HEK293 (cell line): ENCODE results near the gene RETREG3.

Source experiments
- CTCF ChIA-PET: fragments of 350-600 bp; formaldehyde crosslinking; extraction: SDS; loops from one replicate; lab custom pipeline; 2021; ENCODE audit warnings: antibody characterized with exemption; lab: Yijun Ruan, JAX
- POLR2A ChIA-PET: fragments of 300-600 bp; formaldehyde crosslinking; extraction: SDS; loops from one replicate; lab custom pipeline; 2020; ENCODE audit warnings: antibody characterized with exemption, inconsistent platforms; lab: Yijun Ruan, JAX
- H3K27ac ChIP-seq: fragments of 200-500 bp; sonication (Bioruptor generic); 2 replicates; pipeline ENCODE4 v1.5.1; 2014; ENCODE audit warnings: low read depth, low read length, control low read depth, inconsistent platforms; ENCODE audit errors: extremely low read depth
- H3K36me3 ChIP-seq, 2 experiments: fragments of 200-500 bp in 1 of 2; sonication (Bioruptor generic) in 1 of 2; 1 replicate in 1 of 2; 2 replicates in 1 of 2; pipeline ENCODE4 v1.5.1; 2014 to 2017; ENCODE audit warnings: inconsistent platforms in 2 of 2, low read length in 2 of 2; ENCODE audit not compliant: control insufficient read depth in 2 of 2, insufficient read depth in 1 of 2
- H3K4me1 ChIP-seq: fragments of 200-500 bp; sonication (Bioruptor generic); 2 replicates; pipeline ENCODE4 v1.5.1; 2014; ENCODE audit warnings: mild to moderate bottlenecking, low read length, inconsistent platforms; ENCODE audit not compliant: control insufficient read depth, insufficient read depth
- H3K4me3 ChIP-seq: 2 replicates; pipeline ENCODE4 v1.5.1; 2011; ENCODE audit warnings: low read depth, mild to moderate bottlenecking, control low read depth, low read length, moderate library complexity
- H3K9me3 ChIP-seq: fragments of 200-500 bp; sonication (Bioruptor generic); 2 replicates; pipeline ENCODE4 v1.5.1; 2014; ENCODE audit warnings: low read depth, low read length, inconsistent platforms; ENCODE audit not compliant: control insufficient read depth, insufficient read depth
- BCL11A ChIP-seq: fragments of 450-650 bp; formaldehyde crosslinking; IDR thresholded peaks from 2 replicates; pipeline ENCODE4 v1.5.1; 2016; ENCODE audit warnings: low read depth, missing biosample characterization, missing genetic modification characterization
- EGR2 ChIP-seq: fragments of 450-650 bp; formaldehyde crosslinking; IDR thresholded peaks from 2 replicates; pipeline ENCODE4 v1.5.1; 2016; ENCODE audit warnings: low read depth, missing biosample characterization, missing genetic modification characterization
- IKZF3 ChIP-seq: fragments of 450-650 bp; IDR thresholded peaks from 2 replicates; pipeline ENCODE4 v1.5.0; 2018; ENCODE audit warnings: missing biosample characterization, mild to moderate bottlenecking, missing genetic modification characterization, moderate library complexity
- KLF1 ChIP-seq: fragments of 450-650 bp; formaldehyde crosslinking; IDR thresholded peaks from 2 replicates; pipeline ENCODE4 v1.5.1; 2016; ENCODE audit warnings: missing biosample characterization, missing genetic modification characterization
- KLF10 ChIP-seq: fragments of 450-650 bp; IDR thresholded peaks from 2 replicates; pipeline ENCODE4 v1.5.1; 2018; ENCODE audit warnings: missing biosample characterization, mild to moderate bottlenecking, missing genetic modification characterization
- KLF16 ChIP-seq: fragments of 450-650 bp; formaldehyde crosslinking; IDR thresholded peaks from 2 replicates; pipeline ENCODE4 v1.5.1; 2017; ENCODE audit warnings: missing biosample characterization, missing genetic modification characterization
- KLF7 ChIP-seq: fragments of 450-650 bp; formaldehyde crosslinking; IDR thresholded peaks from 2 replicates; pipeline ENCODE4 v1.5.1; 2016; ENCODE audit warnings: missing biosample characterization, missing genetic modification characterization, borderline replicate concordance
- KLF9 ChIP-seq: fragments of 450-650 bp; formaldehyde crosslinking; IDR thresholded peaks from 2 replicates; pipeline ENCODE4 v1.5.1; 2016; ENCODE audit warnings: missing biosample characterization, missing genetic modification characterization, low read depth
- OVOL3 ChIP-seq: fragments of 450-650 bp; formaldehyde crosslinking; IDR thresholded peaks from 2 replicates; pipeline ENCODE4 v1.5.1; 2016; ENCODE audit warnings: missing biosample characterization, missing genetic modification characterization
- ZEB2 ChIP-seq: fragments of 450-650 bp; formaldehyde crosslinking; IDR thresholded peaks from 2 replicates; pipeline ENCODE4 v1.5.1; 2016; ENCODE audit warnings: missing biosample characterization, missing genetic modification characterization
- ZFHX2 ChIP-seq: fragments of 450-650 bp; formaldehyde crosslinking; conservative IDR thresholded peaks from 2 replicates; pipeline ENCODE4 v1.5.1; 2016; ENCODE audit warnings: missing biosample characterization, missing genetic modification characterization
- ZFP41 ChIP-seq: fragments of 450-650 bp; formaldehyde crosslinking; IDR thresholded peaks from 2 replicates; pipeline ENCODE4 v1.5.1; 2016; ENCODE audit warnings: missing biosample characterization, missing genetic modification characterization, borderline replicate concordance
- ZFP69B ChIP-seq: fragments of 450-650 bp; formaldehyde crosslinking; IDR thresholded peaks from 2 replicates; pipeline ENCODE4 v1.5.1; 2016; ENCODE audit warnings: missing biosample characterization, missing genetic modification characterization
- ZIC2 ChIP-seq: fragments of 450-650 bp; formaldehyde crosslinking; IDR thresholded peaks from 2 replicates; pipeline ENCODE4 v1.5.1; 2016; ENCODE audit warnings: missing biosample characterization, missing genetic modification characterization
- ZNF138 ChIP-seq: fragments of 450-650 bp; formaldehyde crosslinking; IDR thresholded peaks from 2 replicates; pipeline ENCODE4 v1.5.1; 2016; ENCODE audit warnings: missing biosample characterization, missing genetic modification characterization, borderline replicate concordance
- ZNF324 ChIP-seq: fragments of 450-650 bp; formaldehyde crosslinking; IDR thresholded peaks from 2 replicates; pipeline ENCODE4 v1.5.1; 2016; ENCODE audit warnings: missing biosample characterization, missing genetic modification characterization
- ZNF341 ChIP-seq: fragments of 450-650 bp; formaldehyde crosslinking; IDR thresholded peaks from 2 replicates; pipeline ENCODE4; 2016; ENCODE audit warnings: low read depth, missing biosample characterization, missing genetic modification characterization
- ZNF423 ChIP-seq: fragments of 450-650 bp; formaldehyde crosslinking; IDR thresholded peaks from 2 replicates; pipeline ENCODE4 v1.5.1; 2016; ENCODE audit warnings: missing biosample characterization, missing genetic modification characterization
- ZNF449 ChIP-seq: fragments of 450-650 bp; formaldehyde crosslinking; IDR thresholded peaks from 2 replicates; pipeline ENCODE4 v1.5.1; 2017; ENCODE audit warnings: missing biosample characterization, mild to moderate bottlenecking, missing genetic modification characterization, moderate library complexity
- ZNF580 ChIP-seq: fragments of 450-650 bp; formaldehyde crosslinking; IDR thresholded peaks from 2 replicates; pipeline ENCODE4 v1.5.1; 2016; ENCODE audit warnings: missing biosample characterization, missing genetic modification characterization
- ZNF600 ChIP-seq: fragments of 450-650 bp; formaldehyde crosslinking; IDR thresholded peaks from 2 replicates; pipeline ENCODE4 v1.5.1; 2016; ENCODE audit warnings: missing biosample characterization, missing genetic modification characterization
- ZNF623 ChIP-seq: fragments of 450-650 bp; formaldehyde crosslinking; IDR thresholded peaks from 2 replicates; pipeline ENCODE4 v1.5.1; 2016; ENCODE audit warnings: missing biosample characterization, missing genetic modification characterization
- ZNF654 ChIP-seq: fragments of 450-650 bp; formaldehyde crosslinking; IDR thresholded peaks from 2 replicates; pipeline ENCODE4 v1.5.1; 2016; ENCODE audit warnings: low read depth, missing biosample characterization, missing genetic modification characterization
- ZNF660 ChIP-seq: fragments of 450-650 bp; IDR thresholded peaks from 2 replicates; pipeline ENCODE4 v1.5.1; 2018; ENCODE audit warnings: missing biosample characterization, mild to moderate bottlenecking, missing genetic modification characterization
- ZNF843 ChIP-seq: fragments of 450-650 bp; formaldehyde crosslinking; IDR thresholded peaks from 2 replicates; pipeline ENCODE4 v1.5.1; 2016; ENCODE audit warnings: missing biosample characterization, missing genetic modification characterization
- ZSCAN16 ChIP-seq: fragments of 450-650 bp; formaldehyde crosslinking; IDR thresholded peaks from 2 replicates; pipeline ENCODE4 v1.5.1; 2016; ENCODE audit warnings: missing biosample characterization, missing genetic modification characterization
- ZXDB ChIP-seq: fragments of 450-650 bp; formaldehyde crosslinking; IDR thresholded peaks from 2 replicates; pipeline ENCODE4 v1.5.1; 2016; ENCODE audit warnings: missing biosample characterization, missing genetic modification characterization

Gene RETREG3

GRCh38 chr17:42562388-42563142 is 46.6 kb downstream of the RETREG3 start:
- Histone ChIP-seq H3K9me3 (no peaks in the 10 kb centered on the region), H3K4me3 (peak overlapping the region; percentile 89), H3K27ac (peak overlapping the region; percentile 87), H3K36me3 (peaks cover 0 to 38% of the 10 kb centered on the region in 2 experiments; a peak in 2 of 3 replicates), H3K4me1 (peaks cover 10% of the 10 kb centered on the region; the same call in 1 of the 2 replicates)
- ChIA-PET POLR2A (interaction anchor here (0.8 kb wide), 1 partner anchor 8 kb away, joined by 5 read pairs; no protein-coding TSS in a partner anchor), CTCF (interaction anchor here (0.6 to 1.7 kb wide), 5 partner anchors 8 to 18 kb away, joined by 3 to 4 read pairs (median 3); no protein-coding TSS in a partner anchor)
- TF ChIP-seq BCL11A (tag by site-specific recombination) (0 out of 2 replicates have a peak, but pooled peaks have one; percentile 4), ZSCAN16 (tag by site-specific recombination) (no peak), ZNF600 (tag by site-specific recombination) (peak; percentile 88)

GRCh38 chr17:42561897-42562387 is 47.2 kb downstream of the RETREG3 start, which contains the start of gene COASY:
TSS of gene COASY (plus strand) at chr17:42562148. CDS start at chr17:42562623, 475 bp downstream.
- POLR2A ChIA-PET = no interaction called here
- CTCF ChIA-PET = interaction anchor here (0.6 to 1.7 kb wide), 2 partner anchors 13 to 19 kb away, joined by 3 to 4 read pairs; no protein-coding TSS in a partner anchor
- peak within 1 kb of the TSS; percentile 89 for H3K4me3 ChIP-seq
- no peaks in the 10 kb centered on the region for H3K9me3 ChIP-seq
- peak within 1 kb of the TSS; percentile 87 for H3K27ac ChIP-seq
- H3K36me3 ChIP-seq = peaks cover 0 to 38% of the 10 kb centered on the region in 2 experiments; a peak in 2 of 3 replicates
- peaks cover 10% of the 10 kb centered on the region; the same call in 1 of the 2 replicates for H3K4me1 ChIP-seq
- TF ChIP-seq ZNF580 (tag by site-specific recombination) = peak; percentile 90
- TF ChIP-seq ZFHX2 (tag by site-specific recombination) = peak; percentile 34; the same call in 1 of the 2 replicates
- TF ChIP-seq ZNF843 (tag by site-specific recombination) = 0 out of 2 replicates have a peak, but pooled peaks have one; percentile 46
- TF ChIP-seq IKZF3 = peak; percentile 98
- no peak for TF ChIP-seq ZNF654 (tag by site-specific recombination)
- TF ChIP-seq ZNF423 = peak; percentile 76
- TF ChIP-seq ZIC2 (tag by site-specific recombination) = peak; percentile 77
- TF ChIP-seq ZNF660 = peak; percentile 76; the same call in 1 of the 2 replicates
- peak; percentile 68; the same call in 1 of the 2 replicates for TF ChIP-seq ZNF324 (tag by site-specific recombination)
- TF ChIP-seq KLF9 (tag by site-specific recombination) = no peak; the same call in 1 of the 2 replicates
- 0 out of 2 replicates have a peak, but pooled peaks have one; percentile 18 for TF ChIP-seq ZFP69B (tag by site-specific recombination)
- TF ChIP-seq ZNF341 (tag by site-specific recombination) = peak; percentile 64
- TF ChIP-seq ZNF623 (tag by site-specific recombination) = no peak
- TF ChIP-seq OVOL3 (tag by site-specific recombination) = peak; percentile 85; the same call in 1 of the 2 replicates
- peak; percentile 96 for TF ChIP-seq KLF16
- peak; percentile 85 for TF ChIP-seq ZXDB
- TF ChIP-seq ZEB2 (tag by site-specific recombination) = peak; percentile 89
- TF ChIP-seq EGR2 (tag by site-specific recombination) = peak; percentile 28; the same call in 1 of the 2 replicates
- TF ChIP-seq KLF10 (tag by site-specific recombination) = peak; percentile 62; the same call in 1 of the 2 replicates
- peak; percentile 69 for TF ChIP-seq KLF1
- TF ChIP-seq KLF7 = peak; percentile 96
- TF ChIP-seq ZFP41 (tag by site-specific recombination) = no peak
- TF ChIP-seq ZNF138 (tag by site-specific recombination) = no peak
- peak; percentile 65; the same call in 1 of the 2 replicates for TF ChIP-seq ZNF449
